ENCODE measurements around the gene DYNC1I1. TPM values are rescaled to one million over a fixed set of nuclear protein-coding genes. Genes with fewer than 3 reads are reported as not detected.

The DYNC1I1 gene
- total and polyA plus RNA-seq, 2 experiments from 2014 or later: 1.4 to 4.1 TPM

DNA sequence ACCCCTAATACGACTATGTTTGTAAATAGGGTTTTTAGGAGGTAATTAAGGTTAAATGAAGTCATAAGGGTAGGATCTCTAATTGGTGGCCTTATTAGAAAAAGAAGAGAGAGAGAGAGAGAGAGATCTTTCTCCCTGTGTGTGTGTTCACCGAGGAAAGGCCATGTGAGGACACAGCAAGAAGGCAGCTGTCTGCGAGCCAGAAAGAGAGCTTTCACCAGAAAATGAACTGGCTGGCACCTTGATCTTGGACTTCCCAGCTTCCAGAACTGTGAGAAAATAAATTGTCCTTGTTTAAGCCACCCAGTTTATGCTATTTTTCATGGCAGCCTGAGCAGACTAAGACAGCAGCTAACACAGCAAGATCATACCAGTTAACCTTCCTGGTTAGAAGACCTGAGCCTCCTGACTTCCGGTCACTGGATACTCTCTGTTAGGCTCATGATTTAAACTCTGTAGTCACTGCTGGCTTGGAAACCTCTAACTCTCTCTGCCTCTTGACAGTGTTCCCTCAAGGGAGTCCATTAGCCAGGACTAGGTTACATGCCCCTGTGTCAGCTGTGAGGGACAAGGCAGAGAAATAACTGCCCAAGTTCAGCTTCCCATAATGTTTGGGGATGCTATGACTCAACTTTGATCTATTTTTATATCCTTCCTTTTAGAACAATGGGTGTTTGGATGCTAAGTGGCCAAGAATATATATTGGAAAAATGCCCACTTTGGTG is 102.3 kb downstream of the DYNC1I1 start:
- H3K36me3 Mint-ChIP-seq (ENCODE audit: low read depth): no peaks in the 10 kb centered on the region
- no peak for DNase-seq (ENCODE audit: low spot score)
- H3K9me2 ChIP-seq (ENCODE audit: insufficient read depth): no peaks in the 10 kb centered on the region

More for the DNA sequence above, 102.3 kb downstream of the DYNC1I1 start:
- Mint-ChIP-seq H3K9me3 (no peaks in the 10 kb centered on the region; the same call in 2 of the 3 replicates), H3K27me3 (ENCODE audit: insufficient read depth, low read depth, poor library complexity) (peaks cover 1% of the 10 kb centered on the region), H3K27ac (no peak overlapping the region), H3K4me3 (no peak overlapping the region), H3K4me1 (0 out of 3 replicates have a peak, but pooled peaks cover 3% of the 10 kb centered on the region)
- Histone ChIP-seq H3K4me3 (no peak overlapping the region), H3K27me3 (ENCODE audit: insufficient read depth) (no peaks in the 10 kb centered on the region), H3K79me2 (replicated peaks; ENCODE audit: insufficient read depth) (no peaks in the 10 kb centered on the region), H3K27ac (ENCODE audit: low read depth) (no peak overlapping the region), H3K4me2 (no peak overlapping the region), H3F3A (replicated peaks; ENCODE audit: low read depth) (no peaks in the 10 kb centered on the region), H3K36me3 (ENCODE audit: insufficient read depth) (no peaks in the 10 kb centered on the region), H4K20me1 (replicated peaks; ENCODE audit: insufficient read depth) (no peaks in the 10 kb centered on the region), H2AFZ (no peak overlapping the region), H3K4me1 (ENCODE audit: insufficient read depth) (no peaks in the 10 kb centered on the region)
- ATAC-seq: no peak
- TF ChIP-seq CREB1 (CRISPR knock-in tag; IDR thresholded peaks at IDR 0.05; ENCODE audit: low read depth): no peak
- TF ChIP-seq EZH2phosphoT487 (IDR thresholded peaks at IDR 0.05; ENCODE audit: unreplicated experiment): no peak
- TF ChIP-seq JUNB (IDR thresholded peaks at IDR 0.05; ENCODE audit: unreplicated experiment): no peak
- no peak for TF ChIP-seq POLR2AphosphoS5 (IDR thresholded peaks at IDR 0.05; ENCODE audit: low read depth)
- no peak for TF ChIP-seq NANOG (IDR thresholded peaks at IDR 0.05; ENCODE audit: borderline replicate concordance)
- TF ChIP-seq, protein P1, sequence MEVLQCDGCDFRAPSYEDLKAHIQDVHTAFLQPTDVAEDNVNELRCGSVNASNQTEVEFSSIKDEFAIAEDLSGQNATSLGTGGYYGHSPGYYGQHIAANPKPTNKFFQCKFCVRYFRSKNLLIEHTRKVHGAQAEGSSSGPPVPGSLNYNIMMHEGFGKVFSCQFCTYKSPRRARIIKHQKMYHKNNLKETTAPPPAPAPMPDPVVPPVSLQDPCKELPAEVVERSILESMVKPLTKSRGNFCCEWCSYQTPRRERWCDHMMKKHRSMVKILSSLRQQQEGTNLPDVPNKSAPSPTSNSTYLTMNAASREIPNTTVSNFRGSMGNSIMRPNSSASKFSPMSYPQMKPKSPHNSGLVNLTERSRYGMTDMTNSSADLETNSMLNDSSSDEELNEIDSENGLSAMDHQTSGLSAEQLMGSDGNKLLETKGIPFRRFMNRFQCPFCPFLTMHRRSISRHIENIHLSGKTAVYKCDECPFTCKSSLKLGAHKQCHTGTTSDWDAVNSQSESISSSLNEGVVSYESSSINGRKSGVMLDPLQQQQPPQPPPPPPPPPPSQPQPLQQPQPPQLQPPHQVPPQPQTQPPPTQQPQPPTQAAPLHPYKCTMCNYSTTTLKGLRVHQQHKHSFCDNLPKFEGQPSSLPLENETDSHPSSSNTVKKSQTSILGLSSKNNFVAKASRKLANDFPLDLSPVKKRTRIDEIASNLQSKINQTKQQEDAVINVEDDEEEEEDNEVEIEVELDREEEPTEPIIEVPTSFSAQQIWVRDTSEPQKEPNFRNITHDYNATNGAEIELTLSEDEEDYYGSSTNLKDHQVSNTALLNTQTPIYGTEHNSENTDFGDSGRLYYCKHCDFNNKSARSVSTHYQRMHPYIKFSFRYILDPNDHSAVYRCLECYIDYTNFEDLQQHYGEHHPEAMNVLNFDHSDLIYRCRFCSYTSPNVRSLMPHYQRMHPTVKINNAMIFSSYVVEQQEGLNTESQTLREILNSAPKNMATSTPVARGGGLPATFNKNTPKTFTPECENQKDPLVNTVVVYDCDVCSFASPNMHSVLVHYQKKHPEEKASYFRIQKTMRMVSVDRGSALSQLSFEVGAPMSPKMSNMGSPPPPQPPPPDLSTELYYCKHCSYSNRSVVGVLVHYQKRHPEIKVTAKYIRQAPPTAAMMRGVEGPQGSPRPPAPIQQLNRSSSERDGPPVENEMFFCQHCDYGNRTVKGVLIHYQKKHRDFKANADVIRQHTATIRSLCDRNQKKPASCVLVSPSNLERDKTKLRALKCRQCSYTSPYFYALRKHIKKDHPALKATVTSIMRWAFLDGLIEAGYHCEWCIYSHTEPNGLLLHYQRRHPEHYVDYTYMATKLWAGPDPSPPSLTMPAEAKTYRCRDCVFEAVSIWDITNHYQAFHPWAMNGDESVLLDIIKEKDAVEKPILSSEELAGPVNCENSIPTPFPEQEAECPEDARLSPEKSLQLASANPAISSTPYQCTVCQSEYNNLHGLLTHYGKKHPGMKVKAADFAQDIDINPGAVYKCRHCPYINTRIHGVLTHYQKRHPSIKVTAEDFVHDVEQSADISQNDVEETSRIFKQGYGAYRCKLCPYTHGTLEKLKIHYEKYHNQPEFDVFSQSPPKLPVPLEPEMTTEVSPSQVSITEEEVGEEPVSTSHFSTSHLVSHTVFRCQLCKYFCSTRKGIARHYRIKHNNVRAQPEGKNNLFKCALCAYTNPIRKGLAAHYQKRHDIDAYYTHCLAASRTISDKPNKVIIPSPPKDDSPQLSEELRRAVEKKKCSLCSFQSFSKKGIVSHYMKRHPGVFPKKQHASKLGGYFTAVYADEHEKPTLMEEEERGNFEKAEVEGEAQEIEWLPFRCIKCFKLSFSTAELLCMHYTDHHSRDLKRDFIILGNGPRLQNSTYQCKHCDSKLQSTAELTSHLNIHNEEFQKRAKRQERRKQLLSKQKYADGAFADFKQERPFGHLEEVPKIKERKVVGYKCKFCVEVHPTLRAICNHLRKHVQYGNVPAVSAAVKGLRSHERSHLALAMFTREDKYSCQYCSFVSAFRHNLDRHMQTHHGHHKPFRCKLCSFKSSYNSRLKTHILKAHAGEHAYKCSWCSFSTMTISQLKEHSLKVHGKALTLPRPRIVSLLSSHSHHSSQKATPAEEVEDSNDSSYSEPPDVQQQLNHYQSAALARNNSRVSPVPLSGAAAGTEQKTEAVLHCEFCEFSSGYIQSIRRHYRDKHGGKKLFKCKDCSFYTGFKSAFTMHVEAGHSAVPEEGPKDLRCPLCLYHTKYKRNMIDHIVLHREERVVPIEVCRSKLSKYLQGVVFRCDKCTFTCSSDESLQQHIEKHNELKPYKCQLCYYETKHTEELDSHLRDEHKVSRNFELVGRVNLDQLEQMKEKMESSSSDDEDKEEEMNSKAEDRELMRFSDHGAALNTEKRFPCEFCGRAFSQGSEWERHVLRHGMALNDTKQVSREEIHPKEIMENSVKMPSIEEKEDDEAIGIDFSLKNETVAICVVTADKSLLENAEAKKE (CRISPR knock-in tag; IDR thresholded peaks at IDR 0.05): no peak
- TF ChIP-seq STAT1 (IDR thresholded peaks at IDR 0.05; ENCODE audit: unreplicated experiment): no peak
- no peak for TF ChIP-seq ZNF114 (CRISPR knock-in tag; IDR thresholded peaks at IDR 0.05)
- TF ChIP-seq, protein P2, sequence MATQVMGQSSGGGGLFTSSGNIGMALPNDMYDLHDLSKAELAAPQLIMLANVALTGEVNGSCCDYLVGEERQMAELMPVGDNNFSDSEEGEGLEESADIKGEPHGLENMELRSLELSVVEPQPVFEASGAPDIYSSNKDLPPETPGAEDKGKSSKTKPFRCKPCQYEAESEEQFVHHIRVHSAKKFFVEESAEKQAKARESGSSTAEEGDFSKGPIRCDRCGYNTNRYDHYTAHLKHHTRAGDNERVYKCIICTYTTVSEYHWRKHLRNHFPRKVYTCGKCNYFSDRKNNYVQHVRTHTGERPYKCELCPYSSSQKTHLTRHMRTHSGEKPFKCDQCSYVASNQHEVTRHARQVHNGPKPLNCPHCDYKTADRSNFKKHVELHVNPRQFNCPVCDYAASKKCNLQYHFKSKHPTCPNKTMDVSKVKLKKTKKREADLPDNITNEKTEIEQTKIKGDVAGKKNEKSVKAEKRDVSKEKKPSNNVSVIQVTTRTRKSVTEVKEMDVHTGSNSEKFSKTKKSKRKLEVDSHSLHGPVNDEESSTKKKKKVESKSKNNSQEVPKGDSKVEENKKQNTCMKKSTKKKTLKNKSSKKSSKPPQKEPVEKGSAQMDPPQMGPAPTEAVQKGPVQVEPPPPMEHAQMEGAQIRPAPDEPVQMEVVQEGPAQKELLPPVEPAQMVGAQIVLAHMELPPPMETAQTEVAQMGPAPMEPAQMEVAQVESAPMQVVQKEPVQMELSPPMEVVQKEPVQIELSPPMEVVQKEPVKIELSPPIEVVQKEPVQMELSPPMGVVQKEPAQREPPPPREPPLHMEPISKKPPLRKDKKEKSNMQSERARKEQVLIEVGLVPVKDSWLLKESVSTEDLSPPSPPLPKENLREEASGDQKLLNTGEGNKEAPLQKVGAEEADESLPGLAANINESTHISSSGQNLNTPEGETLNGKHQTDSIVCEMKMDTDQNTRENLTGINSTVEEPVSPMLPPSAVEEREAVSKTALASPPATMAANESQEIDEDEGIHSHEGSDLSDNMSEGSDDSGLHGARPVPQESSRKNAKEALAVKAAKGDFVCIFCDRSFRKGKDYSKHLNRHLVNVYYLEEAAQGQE (IDR thresholded peaks at IDR 0.05; ENCODE audit: unreplicated experiment): no peak

Measured in GM23338 (cell line).